ENCODE results near the gene KLF4.

The KLF4 gene

DNA sequence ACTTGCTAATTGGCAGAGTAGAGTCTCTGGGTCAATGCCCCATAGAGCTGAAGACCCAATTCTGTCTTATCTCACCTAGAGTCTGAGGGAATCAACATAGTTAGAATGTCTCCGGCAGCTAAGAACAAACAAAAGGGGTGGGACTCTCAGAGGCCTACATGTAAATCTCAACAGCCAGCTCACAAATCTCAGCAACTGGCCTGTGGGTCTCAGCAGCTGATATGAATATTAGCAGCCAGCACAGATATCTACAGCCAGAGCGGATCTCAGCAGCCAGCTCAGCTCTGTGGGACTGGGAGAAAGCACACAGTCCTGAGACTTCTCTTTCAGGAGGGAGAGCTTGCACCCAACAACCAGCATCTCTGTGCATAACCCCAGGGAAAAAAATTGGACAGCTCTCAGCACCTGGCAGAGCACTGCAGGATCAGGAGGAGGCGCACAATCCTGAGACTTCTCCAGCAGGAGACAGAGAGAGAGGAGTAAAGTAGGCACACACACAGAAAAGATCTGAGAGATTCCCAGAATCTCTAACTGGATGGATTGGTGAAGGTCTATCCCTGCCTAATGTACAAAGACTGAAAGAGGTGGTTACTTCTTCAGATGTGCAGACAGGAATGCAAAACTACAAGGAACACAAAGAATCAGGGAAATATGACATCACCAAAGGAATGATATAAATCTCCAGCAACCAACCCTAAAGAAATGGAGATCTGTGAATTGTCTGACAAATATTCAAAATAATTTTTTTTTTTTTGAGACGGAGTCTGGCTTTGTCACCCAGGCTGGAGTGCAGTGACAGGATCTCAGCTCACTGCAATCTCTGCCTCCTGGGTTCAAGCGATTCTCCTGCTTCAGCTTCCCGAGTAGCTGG is 29.2 kb downstream of the KLF4 start:
- no peak overlapping the region for H3K4me3 ChIP-seq (replicated peaks; ENCODE audit: insufficient read depth, low read length)
- TF ChIP-seq, protein P1, sequence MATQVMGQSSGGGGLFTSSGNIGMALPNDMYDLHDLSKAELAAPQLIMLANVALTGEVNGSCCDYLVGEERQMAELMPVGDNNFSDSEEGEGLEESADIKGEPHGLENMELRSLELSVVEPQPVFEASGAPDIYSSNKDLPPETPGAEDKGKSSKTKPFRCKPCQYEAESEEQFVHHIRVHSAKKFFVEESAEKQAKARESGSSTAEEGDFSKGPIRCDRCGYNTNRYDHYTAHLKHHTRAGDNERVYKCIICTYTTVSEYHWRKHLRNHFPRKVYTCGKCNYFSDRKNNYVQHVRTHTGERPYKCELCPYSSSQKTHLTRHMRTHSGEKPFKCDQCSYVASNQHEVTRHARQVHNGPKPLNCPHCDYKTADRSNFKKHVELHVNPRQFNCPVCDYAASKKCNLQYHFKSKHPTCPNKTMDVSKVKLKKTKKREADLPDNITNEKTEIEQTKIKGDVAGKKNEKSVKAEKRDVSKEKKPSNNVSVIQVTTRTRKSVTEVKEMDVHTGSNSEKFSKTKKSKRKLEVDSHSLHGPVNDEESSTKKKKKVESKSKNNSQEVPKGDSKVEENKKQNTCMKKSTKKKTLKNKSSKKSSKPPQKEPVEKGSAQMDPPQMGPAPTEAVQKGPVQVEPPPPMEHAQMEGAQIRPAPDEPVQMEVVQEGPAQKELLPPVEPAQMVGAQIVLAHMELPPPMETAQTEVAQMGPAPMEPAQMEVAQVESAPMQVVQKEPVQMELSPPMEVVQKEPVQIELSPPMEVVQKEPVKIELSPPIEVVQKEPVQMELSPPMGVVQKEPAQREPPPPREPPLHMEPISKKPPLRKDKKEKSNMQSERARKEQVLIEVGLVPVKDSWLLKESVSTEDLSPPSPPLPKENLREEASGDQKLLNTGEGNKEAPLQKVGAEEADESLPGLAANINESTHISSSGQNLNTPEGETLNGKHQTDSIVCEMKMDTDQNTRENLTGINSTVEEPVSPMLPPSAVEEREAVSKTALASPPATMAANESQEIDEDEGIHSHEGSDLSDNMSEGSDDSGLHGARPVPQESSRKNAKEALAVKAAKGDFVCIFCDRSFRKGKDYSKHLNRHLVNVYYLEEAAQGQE (IDR thresholded peaks at IDR 0.05; ENCODE audit: insufficient replicate concordance, low read depth): peak; percentile 11
- TF ChIP-seq, protein P2, sequence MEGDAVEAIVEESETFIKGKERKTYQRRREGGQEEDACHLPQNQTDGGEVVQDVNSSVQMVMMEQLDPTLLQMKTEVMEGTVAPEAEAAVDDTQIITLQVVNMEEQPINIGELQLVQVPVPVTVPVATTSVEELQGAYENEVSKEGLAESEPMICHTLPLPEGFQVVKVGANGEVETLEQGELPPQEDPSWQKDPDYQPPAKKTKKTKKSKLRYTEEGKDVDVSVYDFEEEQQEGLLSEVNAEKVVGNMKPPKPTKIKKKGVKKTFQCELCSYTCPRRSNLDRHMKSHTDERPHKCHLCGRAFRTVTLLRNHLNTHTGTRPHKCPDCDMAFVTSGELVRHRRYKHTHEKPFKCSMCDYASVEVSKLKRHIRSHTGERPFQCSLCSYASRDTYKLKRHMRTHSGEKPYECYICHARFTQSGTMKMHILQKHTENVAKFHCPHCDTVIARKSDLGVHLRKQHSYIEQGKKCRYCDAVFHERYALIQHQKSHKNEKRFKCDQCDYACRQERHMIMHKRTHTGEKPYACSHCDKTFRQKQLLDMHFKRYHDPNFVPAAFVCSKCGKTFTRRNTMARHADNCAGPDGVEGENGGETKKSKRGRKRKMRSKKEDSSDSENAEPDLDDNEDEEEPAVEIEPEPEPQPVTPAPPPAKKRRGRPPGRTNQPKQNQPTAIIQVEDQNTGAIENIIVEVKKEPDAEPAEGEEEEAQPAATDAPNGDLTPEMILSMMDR (IDR thresholded peaks at IDR 0.05; ENCODE audit: insufficient read depth, low read length): no peak
- DNase-seq (ENCODE audit: low read depth in 1 of 2, low spot score in 1 of 2): no peak
- H3K27ac ChIP-seq (replicated peaks): no peak overlapping the region
- H3K27me3 ChIP-seq (ENCODE audit: insufficient read depth, poor library complexity, severe bottlenecking): peaks cover 8% of the 10 kb centered on the region

DNA sequence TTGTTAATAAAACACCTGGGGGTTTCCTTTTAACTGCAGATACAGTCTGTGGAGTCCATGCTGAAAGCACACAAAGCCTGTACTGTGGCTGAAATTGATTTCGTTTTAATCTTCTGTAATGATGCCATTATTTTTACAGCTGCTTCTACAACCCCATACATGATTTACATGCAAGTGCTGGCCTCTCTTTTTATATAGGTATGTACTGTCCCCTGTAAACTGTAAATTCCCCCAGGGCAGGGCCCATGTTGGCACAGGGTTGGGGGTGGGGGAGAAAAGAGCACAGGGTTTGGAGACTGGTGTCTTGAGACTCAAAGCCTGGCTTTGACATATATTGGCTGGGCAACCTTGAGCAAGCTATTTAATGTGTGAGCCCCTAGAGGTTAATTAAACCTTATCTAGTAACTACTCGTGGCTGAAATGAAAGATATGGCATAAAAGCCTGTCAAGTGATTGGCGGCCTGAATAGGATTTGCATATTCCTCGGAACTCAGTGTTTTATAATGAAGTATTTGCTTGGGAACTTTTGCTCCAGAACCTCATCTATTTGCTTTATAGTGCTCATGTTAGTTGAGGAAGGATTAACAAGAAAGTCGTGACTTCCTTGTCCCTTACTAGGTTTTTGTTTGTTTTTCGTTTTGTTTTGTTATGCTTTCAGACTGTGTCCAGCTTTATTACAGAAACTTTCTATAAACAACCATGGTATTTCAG is 34.0 kb downstream of the KLF4 start:
- TF ChIP-seq, protein P2 (IDR thresholded peaks at IDR 0.05; ENCODE audit: insufficient read depth, low read length): no peak
- TF ChIP-seq, protein P1 (IDR thresholded peaks at IDR 0.05; ENCODE audit: insufficient replicate concordance, low read depth): no peak
- no peak for TF ChIP-seq POLR2AphosphoS5 (IDR thresholded peaks at IDR 0.05; ENCODE audit: low read depth)
- no peak for TF ChIP-seq GABPA (IDR thresholded peaks at IDR 0.05; ENCODE audit: low read depth)
- TF ChIP-seq SPI1 (IDR thresholded peaks at IDR 0.05; ENCODE audit: borderline replicate concordance, low read depth): no peak
- Histone ChIP-seq H3K27ac (replicated peaks) (no peak overlapping the region), H3K27me3 (ENCODE audit: insufficient read depth, poor library complexity, severe bottlenecking) (no peaks in the 10 kb centered on the region), H3K4me3 (replicated peaks; ENCODE audit: insufficient read depth, low read length) (no peak overlapping the region)
- no peak for DNase-seq (ENCODE audit: low read depth in 1 of 2, low spot score in 1 of 2)

DNA sequence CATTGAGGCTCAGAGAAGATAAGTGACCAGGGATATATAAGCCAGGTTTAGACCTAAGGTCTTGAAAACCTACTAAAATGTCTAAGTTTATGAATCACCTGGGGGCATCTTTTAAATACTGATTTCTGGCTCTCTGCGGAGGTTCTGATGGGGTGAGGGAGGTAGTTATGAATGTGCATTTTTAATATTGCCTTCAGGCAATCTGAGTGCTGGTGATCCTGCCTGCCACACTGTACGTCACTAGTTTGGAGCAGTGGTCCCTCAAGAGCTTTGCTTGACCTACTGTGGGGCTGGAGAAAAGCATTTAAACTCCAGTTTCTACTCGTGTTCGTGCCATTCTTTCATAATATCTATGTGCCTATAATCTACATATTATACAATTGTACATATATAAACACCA is 36.1 kb downstream of the KLF4 start:
- no peak overlapping the region for H3K27ac ChIP-seq (replicated peaks)
- TF ChIP-seq, protein P1 (IDR thresholded peaks at IDR 0.05; ENCODE audit: insufficient replicate concordance, low read depth): no peak
- TF ChIP-seq, protein P2 (IDR thresholded peaks at IDR 0.05; ENCODE audit: insufficient read depth, low read length): no peak
- TF ChIP-seq GABPA (IDR thresholded peaks at IDR 0.05; ENCODE audit: low read depth) (no peak), SPI1 (IDR thresholded peaks at IDR 0.05; ENCODE audit: borderline replicate concordance, low read depth) (no peak), POLR2AphosphoS5 (IDR thresholded peaks at IDR 0.05; ENCODE audit: low read depth) (no peak)
- DNase-seq (ENCODE audit: low read depth in 1 of 2, low spot score in 1 of 2): no peak
- no peak overlapping the region for H3K4me3 ChIP-seq (replicated peaks; ENCODE audit: insufficient read depth, low read length)
- H3K27me3 ChIP-seq (ENCODE audit: insufficient read depth, poor library complexity, severe bottlenecking): no peaks in the 10 kb centered on the region

Measured in HL-60 (cell line).